Measurements from ENCODE around the gene ME3.

Gene ME3

DNA sequence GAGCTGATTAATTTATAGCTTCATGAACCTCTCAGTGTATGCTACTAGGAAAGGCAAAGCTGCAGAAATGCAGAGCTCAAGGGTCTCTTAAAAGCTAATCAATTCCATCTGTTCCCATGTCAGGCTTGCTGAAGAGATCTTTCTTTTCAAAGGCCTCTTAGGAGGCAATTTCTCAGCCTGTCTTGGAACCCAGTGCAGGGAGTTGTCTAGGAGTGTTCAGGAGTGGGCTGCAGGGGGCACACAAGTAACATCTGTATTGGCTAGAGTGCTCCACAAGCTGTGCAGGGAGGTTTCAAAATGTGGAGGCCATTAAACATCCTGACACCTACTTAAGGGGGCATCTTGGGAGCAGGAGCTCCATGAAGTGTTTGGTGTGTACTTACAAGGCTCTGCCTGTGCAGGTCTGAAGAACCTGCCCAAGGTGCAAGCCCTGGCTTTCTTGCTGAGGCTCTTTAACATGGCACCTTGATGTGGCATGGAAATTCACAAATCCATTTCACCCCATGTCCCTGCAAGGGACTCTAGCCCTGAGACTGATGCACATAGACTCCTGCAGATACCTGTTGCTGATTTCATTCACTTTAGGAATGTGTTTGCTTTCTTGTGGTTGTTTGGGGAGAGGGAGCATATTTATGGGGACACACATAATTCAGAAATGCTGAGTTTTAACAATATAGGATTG is 134.7 kb downstream of the ME3 start:
- H3K27me3 ChIP-seq (replicated peaks; ENCODE audit: insufficient read depth, low read length), result no peaks in the 10 kb centered on the region
- no peaks in the 10 kb centered on the region for H3K9me2 ChIP-seq (replicated peaks; ENCODE audit: insufficient read depth, low read length)
- no peaks in the 10 kb centered on the region for H3K4me1 ChIP-seq (ENCODE audit: low read length)
- no peak overlapping the region for H3K27ac ChIP-seq (ENCODE audit: low read length)
- DNase-seq, result no peak
- no peak overlapping the region for H3K4me3 ChIP-seq (ENCODE audit: low read length)
- no peak overlapping the region for H3K9ac ChIP-seq (ENCODE audit: low read length)
- no peaks in the 10 kb centered on the region for H3K79me2 ChIP-seq (ENCODE audit: low read length)
- no peaks in the 10 kb centered on the region for H3K9me3 ChIP-seq (replicated peaks; ENCODE audit: insufficient read depth, low read length)
- no peak overlapping the region for H2AFZ ChIP-seq (ENCODE audit: low read length)
- H3K36me3 ChIP-seq (replicated peaks; ENCODE audit: insufficient read depth, low read length), result no peaks in the 10 kb centered on the region
- H4K20me1 ChIP-seq (ENCODE audit: insufficient read depth, low read length), result no peaks in the 10 kb centered on the region
- no peak overlapping the region for H3K4me2 ChIP-seq (ENCODE audit: low read depth, low read length)
- TF ChIP-seq, protein P1, sequence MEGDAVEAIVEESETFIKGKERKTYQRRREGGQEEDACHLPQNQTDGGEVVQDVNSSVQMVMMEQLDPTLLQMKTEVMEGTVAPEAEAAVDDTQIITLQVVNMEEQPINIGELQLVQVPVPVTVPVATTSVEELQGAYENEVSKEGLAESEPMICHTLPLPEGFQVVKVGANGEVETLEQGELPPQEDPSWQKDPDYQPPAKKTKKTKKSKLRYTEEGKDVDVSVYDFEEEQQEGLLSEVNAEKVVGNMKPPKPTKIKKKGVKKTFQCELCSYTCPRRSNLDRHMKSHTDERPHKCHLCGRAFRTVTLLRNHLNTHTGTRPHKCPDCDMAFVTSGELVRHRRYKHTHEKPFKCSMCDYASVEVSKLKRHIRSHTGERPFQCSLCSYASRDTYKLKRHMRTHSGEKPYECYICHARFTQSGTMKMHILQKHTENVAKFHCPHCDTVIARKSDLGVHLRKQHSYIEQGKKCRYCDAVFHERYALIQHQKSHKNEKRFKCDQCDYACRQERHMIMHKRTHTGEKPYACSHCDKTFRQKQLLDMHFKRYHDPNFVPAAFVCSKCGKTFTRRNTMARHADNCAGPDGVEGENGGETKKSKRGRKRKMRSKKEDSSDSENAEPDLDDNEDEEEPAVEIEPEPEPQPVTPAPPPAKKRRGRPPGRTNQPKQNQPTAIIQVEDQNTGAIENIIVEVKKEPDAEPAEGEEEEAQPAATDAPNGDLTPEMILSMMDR (IDR thresholded peaks at IDR 0.05; ENCODE audit: low read length), result no peak
- no peaks in the 10 kb centered on the region for H3F3A ChIP-seq (ENCODE audit: insufficient read depth, low read length)

DNA sequence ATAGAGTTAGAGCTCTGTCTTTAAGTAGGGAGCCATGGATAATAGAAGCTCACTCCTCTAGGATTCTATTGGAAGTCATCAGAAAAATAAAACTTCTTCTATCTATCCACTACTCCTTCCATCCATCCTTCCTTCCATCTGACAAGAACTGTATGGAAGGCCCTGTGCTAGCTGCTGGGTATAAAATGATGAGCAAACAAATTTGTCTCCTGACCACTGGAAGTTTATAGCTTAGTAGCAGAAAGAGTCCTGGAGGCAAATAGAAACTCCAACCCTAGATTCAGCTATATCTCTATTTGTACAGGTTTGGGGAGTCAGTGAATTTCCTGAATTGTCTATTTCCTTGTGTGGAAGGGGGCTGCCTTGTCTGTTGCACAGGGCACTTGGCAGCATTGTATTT is 136.6 kb downstream of the ME3 start:
- DNase-seq, result no peak
- Histone ChIP-seq H3K27me3 (replicated peaks; ENCODE audit: insufficient read depth, low read length) (no peaks in the 10 kb centered on the region), H3K9me3 (replicated peaks; ENCODE audit: insufficient read depth, low read length) (no peaks in the 10 kb centered on the region), H3K9me2 (replicated peaks; ENCODE audit: insufficient read depth, low read length) (no peaks in the 10 kb centered on the region), H3F3A (ENCODE audit: insufficient read depth, low read length) (no peaks in the 10 kb centered on the region), H3K4me1 (ENCODE audit: low read length) (no peaks in the 10 kb centered on the region), H4K20me1 (ENCODE audit: insufficient read depth, low read length) (no peaks in the 10 kb centered on the region), H3K4me2 (ENCODE audit: low read depth, low read length) (no peak overlapping the region), H3K79me2 (ENCODE audit: low read length) (no peaks in the 10 kb centered on the region), H3K4me3 (ENCODE audit: low read length) (no peak overlapping the region), H3K36me3 (replicated peaks; ENCODE audit: insufficient read depth, low read length) (no peaks in the 10 kb centered on the region), H3K27ac (ENCODE audit: low read length) (no peak overlapping the region), H3K9ac (ENCODE audit: low read length) (no peak overlapping the region), H2AFZ (ENCODE audit: low read length) (no peak overlapping the region)
- no peak for TF ChIP-seq EZH2 (optimal IDR thresholded peaks at IDR 0.05; ENCODE audit: low read depth, low read length)
- no peak for TF ChIP-seq EZH2phosphoT487 (IDR thresholded peaks at IDR 0.05; ENCODE audit: low read length)
- TF ChIP-seq, protein P1 (IDR thresholded peaks at IDR 0.05; ENCODE audit: low read length), result no peak

GRCh38 chr11:86524620-86525352 is 147.6 kb downstream of the ME3 start:
- Histone ChIP-seq H3K36me3 (replicated peaks; ENCODE audit: insufficient read depth, low read length) (no peaks in the 10 kb centered on the region), H3F3A (ENCODE audit: insufficient read depth, low read length) (no peaks in the 10 kb centered on the region), H3K9me3 (replicated peaks; ENCODE audit: insufficient read depth, low read length) (no peaks in the 10 kb centered on the region), H3K27ac (ENCODE audit: low read length) (no peak overlapping the region), H3K9ac (ENCODE audit: low read length) (no peak overlapping the region), H3K27me3 (replicated peaks; ENCODE audit: insufficient read depth, low read length) (no peaks in the 10 kb centered on the region), H3K4me3 (ENCODE audit: low read length) (no peak overlapping the region), H3K9me2 (replicated peaks; ENCODE audit: insufficient read depth, low read length) (no peaks in the 10 kb centered on the region), H3K4me2 (ENCODE audit: low read depth, low read length) (no peak overlapping the region), H3K4me1 (ENCODE audit: low read length) (no peaks in the 10 kb centered on the region), H4K20me1 (ENCODE audit: insufficient read depth, low read length) (no peaks in the 10 kb centered on the region), H2AFZ (ENCODE audit: low read length) (no peak overlapping the region), H3K79me2 (ENCODE audit: low read length) (no peaks in the 10 kb centered on the region)
- DNase-seq, result no peak
- TF ChIP-seq, protein P1 (IDR thresholded peaks at IDR 0.05; ENCODE audit: low read length), result no peak

All from MM.1S (cell line).